GM12873 (cell line): ENCODE results near the gene ESRRA.

Source experiments
- CTCF ChIP-seq: IDR thresholded peaks from 2 replicates; pipeline ENCODE4 v1.5.1; 2012; ENCODE audit warnings: low read depth, mild to moderate bottlenecking, moderate library complexity, low read length, control low read depth; ENCODE audit not compliant: insufficient read depth; ENCODE audit errors: missing control alignments

ESRRA gene

GRCh38 chr11:64285885-64286800 lies 19.2 kb upstream of the ESRRA start:
- peak; percentile 43 for TF ChIP-seq CTCF

GRCh38 chr11:64286801-64287159 lies 18.5 kb upstream of the ESRRA start:
- TF ChIP-seq CTCF, result no peak

- TF ChIP-seq CTCF, result no peak
Measured at GRCh38 chr11:64287676-64288352, 17.5 kb upstream of the ESRRA start.

- TF ChIP-seq CTCF, result no peak
Measured at GRCh38 chr11:64288353-64288750, 17.0 kb upstream of the ESRRA start.

GRCh38 chr11:64289002-64289564 lies 16.2 kb upstream of the ESRRA start:
- TF ChIP-seq CTCF, result no peak

- no peak for TF ChIP-seq CTCF
Measured at GRCh38 chr11:64290352-64291261, 14.7 kb upstream of the ESRRA start.
